Left ventricle myocardium superior (tissue), 1 donor: Measurements from ENCODE around the gene FAM193A. TPM values are rescaled to one million over a fixed set of nuclear protein-coding genes. Genes with fewer than 3 reads are reported as not detected.
"Not testable (repeated sequence)": the region's sequence is repeated elsewhere in the genome, so short reads cannot be mapped to it uniquely, and the experiment has no call there.

Experiments
- ATAC-seq: fragments of 200-7000 bp; cut with Tn5 transposase; one replicate; pipeline ENCODE4 v1.9.1; 2020; ENCODE audit warnings: mild to moderate bottlenecking, moderate library complexity
- DNase-seq: peaks from one replicate; pipeline ENCODE4 v3.0.0-alpha.2; 2020
- intact Hi-C: fragments of 100-400 bp; cut with micrococcal nuclease; formaldehyde crosslinking; loops from one replicate; pipeline ENCODE4 v1.11.0; 2022
- total RNA-seq: library from RNA; stranded (reverse); fragmentation: NEBNext Ultra II Directional; extraction: Animal tissue kit (Norgen Biotek cat#: 25700); gene quantifications from one replicate; pipeline ENCODE4 v1.2.1, GENCODE V29; 2021
- donor health status: DM: no; HTN: yes; CAD: no; lungs with severe emphysema.

Gene FAM193A
- total RNA-seq, 1 donor from 2014 or later, result 16.0 TPM

GRCh38 chr4:2596611-2597010, 60.2 kb downstream of the FAM193A start:
- no peak for DNase-seq
- no peak for ATAC-seq
- intact Hi-C loops, result no loop called here

GRCh38 chr4:2598511-2599303, 62.3 kb downstream of the FAM193A start:
- ATAC-seq (peak; percentile 47), DNase-seq (no peak)
- intact Hi-C loops, result no loop called here

- DNase-seq (no peak), ATAC-seq (no peak)
- intact Hi-C loops, result no loop called here
Observed at GRCh38 chr4:2599304-2599654, 62.8 kb downstream of the FAM193A start.

GRCh38 chr4:2600878-2601277, 64.4 kb downstream of the FAM193A start:
- intact Hi-C loops, result no loop called here
- ATAC-seq (no peak), DNase-seq (no peak)

- DNase-seq (no peak), ATAC-seq (no peak)
- intact Hi-C loops, result no loop called here
Observed at GRCh38 chr4:2604614-2605013, 68.2 kb downstream of the FAM193A start.

- peak; percentile 51 for ATAC-seq
- intact Hi-C loops, result no loop called here
- DNase-seq, result no peak
Observed at GRCh38 chr4:2606960-2607506, 70.6 kb downstream of the FAM193A start.

- ATAC-seq, result peak; percentile 29
- DNase-seq, result no peak
- intact Hi-C loops, result no loop called here
Observed at GRCh38 chr4:2607822-2608221, 71.4 kb downstream of the FAM193A start.

- peak; percentile 72 for ATAC-seq
Observed at GRCh38 chr4:2608291-2608690, 71.8 kb downstream of the FAM193A start.

GRCh38 chr4:2615821-2616220, 79.4 kb downstream of the FAM193A start:
- intact Hi-C loops, result no loop called here
- DNase-seq (no peak), ATAC-seq (no peak)

More at GRCh38 chr4:2608291-2608690, 71.8 kb downstream of the FAM193A start:
- intact Hi-C loops, result no loop called here
- no peak for DNase-seq

GRCh38 chr4:2617955-2618354, 81.5 kb downstream of the FAM193A start:
- no peak for DNase-seq
- intact Hi-C loops, result no loop called here
- ATAC-seq, result no peak

- DNase-seq, ATAC-seq, intact Hi-C loops: not testable (repeated sequence)
Observed at GRCh38 chr4:2618729-2619128, 82.3 kb downstream of the FAM193A start.

GRCh38 chr4:2619459-2619858, 83.0 kb downstream of the FAM193A start:
- intact Hi-C loops, result no loop called here
- DNase-seq, result no peak
- no peak for ATAC-seq

GRCh38 chr4:2621419-2621818, 85.0 kb downstream of the FAM193A start:
- ATAC-seq (no peak), DNase-seq (no peak)
- intact Hi-C loops, result no loop called here

- no peak for DNase-seq
- ATAC-seq, result no peak
- intact Hi-C loops, result no loop called here
Observed at GRCh38 chr4:2623442-2623841, 87.0 kb downstream of the FAM193A start.

- DNase-seq (peak; percentile 43), ATAC-seq (no peak)
- intact Hi-C loops, result no loop called here
Observed at GRCh38 chr4:2624782-2625530, 88.5 kb downstream of the FAM193A start.

- ATAC-seq, result peak; percentile 22
- intact Hi-C loops, result no loop called here
- no peak for DNase-seq
Observed at GRCh38 chr4:2626231-2626630, 89.8 kb downstream of the FAM193A start.

GRCh38 chr4:2630556-2631273, 94.3 kb downstream of the FAM193A start:
- DNase-seq (no peak), ATAC-seq (no peak)
- intact Hi-C loops, result no loop called here

GRCh38 chr4:2634014-2634413, 97.6 kb downstream of the FAM193A start:
- ATAC-seq (peak; percentile 60), DNase-seq (no peak)
- intact Hi-C loops, result no loop called here

- DNase-seq (no peak), ATAC-seq (no peak)
- intact Hi-C loops, result no loop called here
Observed at GRCh38 chr4:2636331-2636730, 99.9 kb downstream of the FAM193A start.

- ATAC-seq, DNase-seq: not testable (repeated sequence)
Observed at GRCh38 chr4:2636994-2637393, 100.5 kb downstream of the FAM193A start.

More at GRCh38 chr4:2636994-2637393, 100.5 kb downstream of the FAM193A start:
- intact Hi-C loops, result not testable (repeated sequence)
